SK-N-SH (cell line): ENCODE measurements around the gene SHF.

Experiments used
- CHD2 ChIP-seq: fragments of 150-350 bp; IDR thresholded peaks from 2 replicates; pipeline ENCODE4 v1.6.1; 2018; ENCODE audit warnings: low read length; ENCODE audit not compliant: partially characterized antibody
- ELF1 ChIP-seq: IDR thresholded peaks from 2 replicates; pipeline ENCODE4 v1.4.0; 2012
- GATA2 ChIP-seq: sonication (generic); formaldehyde crosslinking; IDR thresholded peaks from 2 replicates; pipeline ENCODE4 v1.5.0; 2020; ENCODE audit warnings: mild to moderate bottlenecking, missing genetic modification reagents
- POLR2AphosphoS5 ChIP-seq: IDR thresholded peaks from 2 replicates; pipeline ENCODE4 v1.6.1; 2012; ENCODE audit warnings: low read depth, low read length
- RAD21 ChIP-seq: IDR thresholded peaks from 2 replicates; pipeline ENCODE4 v1.6.1; 2012; ENCODE audit warnings: mild to moderate bottlenecking, low read length
- SIN3A ChIP-seq: IDR thresholded peaks from 2 replicates; pipeline ENCODE4 v1.6.1; 2012; ENCODE audit warnings: low read depth, mild to moderate bottlenecking, low read length, moderate library complexity, borderline replicate concordance
- TAF1 ChIP-seq: IDR thresholded peaks from 2 replicates; pipeline ENCODE4 v1.6.1; 2012; ENCODE audit warnings: low read depth, mild to moderate bottlenecking, low read length, moderate library complexity, borderline replicate concordance
- USF2 ChIP-seq: fragments of 150-350 bp; IDR thresholded peaks from 2 replicates; pipeline ENCODE4 v1.6.1; 2017; ENCODE audit warnings: antibody characterized with exemption, low read length, low read depth, borderline replicate concordance
- YY1 ChIP-seq: IDR thresholded peaks from 2 replicates; pipeline ENCODE4 v1.4.0; 2012; ENCODE audit warnings: low read depth, mild to moderate bottlenecking
- TF ChIP-seq, protein P1 (sequence below): fragments of 200-600 bp; sonication (generic); IDR thresholded peaks from 2 replicates; pipeline ENCODE4 v1.6.1; 2017; ENCODE audit warnings: antibody characterized with exemption, mild to moderate bottlenecking, moderate library complexity
- TF ChIP-seq, protein P2 (sequence below): IDR thresholded peaks from 2 replicates; pipeline ENCODE4 v1.4.0; 2012; ENCODE audit warnings: low read depth

DNA sequence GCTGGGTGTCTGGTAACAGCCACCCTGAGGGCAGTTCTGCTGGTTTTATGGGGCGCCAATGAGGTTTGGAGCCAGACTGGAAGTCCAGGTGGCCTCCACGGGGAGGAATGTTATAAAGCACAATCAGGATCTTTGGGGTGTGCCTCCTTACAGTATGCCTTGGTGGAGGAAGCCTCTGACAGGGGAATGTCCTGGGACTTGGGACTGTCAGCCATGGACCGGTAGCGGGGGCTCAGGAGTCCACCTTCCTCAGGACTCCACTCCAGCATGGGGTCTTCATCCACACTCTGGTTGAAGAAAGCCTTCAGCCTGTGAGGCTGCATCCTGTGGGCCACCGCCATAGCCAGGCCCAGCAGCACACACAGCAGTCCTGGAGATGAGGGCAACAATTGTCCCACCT is 68.8 kb downstream of the SHF start:
- TF ChIP-seq RAD21 (no peak), CHD2 (no peak), TAF1 (no peak), POLR2AphosphoS5 (no peak), USF2 (no peak), GATA2 (no peak), YY1 (no peak), SIN3A (no peak), ELF1 (no peak)
- TF ChIP-seq, protein P1, sequence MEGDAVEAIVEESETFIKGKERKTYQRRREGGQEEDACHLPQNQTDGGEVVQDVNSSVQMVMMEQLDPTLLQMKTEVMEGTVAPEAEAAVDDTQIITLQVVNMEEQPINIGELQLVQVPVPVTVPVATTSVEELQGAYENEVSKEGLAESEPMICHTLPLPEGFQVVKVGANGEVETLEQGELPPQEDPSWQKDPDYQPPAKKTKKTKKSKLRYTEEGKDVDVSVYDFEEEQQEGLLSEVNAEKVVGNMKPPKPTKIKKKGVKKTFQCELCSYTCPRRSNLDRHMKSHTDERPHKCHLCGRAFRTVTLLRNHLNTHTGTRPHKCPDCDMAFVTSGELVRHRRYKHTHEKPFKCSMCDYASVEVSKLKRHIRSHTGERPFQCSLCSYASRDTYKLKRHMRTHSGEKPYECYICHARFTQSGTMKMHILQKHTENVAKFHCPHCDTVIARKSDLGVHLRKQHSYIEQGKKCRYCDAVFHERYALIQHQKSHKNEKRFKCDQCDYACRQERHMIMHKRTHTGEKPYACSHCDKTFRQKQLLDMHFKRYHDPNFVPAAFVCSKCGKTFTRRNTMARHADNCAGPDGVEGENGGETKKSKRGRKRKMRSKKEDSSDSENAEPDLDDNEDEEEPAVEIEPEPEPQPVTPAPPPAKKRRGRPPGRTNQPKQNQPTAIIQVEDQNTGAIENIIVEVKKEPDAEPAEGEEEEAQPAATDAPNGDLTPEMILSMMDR = no peak
- TF ChIP-seq, protein P2, sequence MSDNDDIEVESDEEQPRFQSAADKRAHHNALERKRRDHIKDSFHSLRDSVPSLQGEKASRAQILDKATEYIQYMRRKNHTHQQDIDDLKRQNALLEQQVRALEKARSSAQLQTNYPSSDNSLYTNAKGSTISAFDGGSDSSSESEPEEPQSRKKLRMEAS = no peak
